Measurements from ENCODE around the gene PDE11A.

- TF ChIP-seq CTCF (IDR thresholded peaks at IDR 0.05) (no peak), POLR2A (IDR thresholded peaks at IDR 0.05) (no peak)
These were observed 473.4 kb downstream of the PDE11A start for GRCh38 chr2:177599139-177599688.

Data from adrenal gland (tissue), 5 donors.